Erythroblast (primary cell): ENCODE data around the gene P2RY12.

Source experiments
- GATA1 ChIP-seq: IDR thresholded peaks from 2 replicates; pipeline ENCODE4 v1.6.1; 2011; ENCODE audit warnings: low read depth, mild to moderate bottlenecking, control low read depth, low read length, moderate library complexity
- POLR2A ChIP-seq: IDR thresholded peaks from 2 replicates; pipeline ENCODE4 v1.6.1; 2011; ENCODE audit warnings: mild to moderate bottlenecking, low read length

DNA sequence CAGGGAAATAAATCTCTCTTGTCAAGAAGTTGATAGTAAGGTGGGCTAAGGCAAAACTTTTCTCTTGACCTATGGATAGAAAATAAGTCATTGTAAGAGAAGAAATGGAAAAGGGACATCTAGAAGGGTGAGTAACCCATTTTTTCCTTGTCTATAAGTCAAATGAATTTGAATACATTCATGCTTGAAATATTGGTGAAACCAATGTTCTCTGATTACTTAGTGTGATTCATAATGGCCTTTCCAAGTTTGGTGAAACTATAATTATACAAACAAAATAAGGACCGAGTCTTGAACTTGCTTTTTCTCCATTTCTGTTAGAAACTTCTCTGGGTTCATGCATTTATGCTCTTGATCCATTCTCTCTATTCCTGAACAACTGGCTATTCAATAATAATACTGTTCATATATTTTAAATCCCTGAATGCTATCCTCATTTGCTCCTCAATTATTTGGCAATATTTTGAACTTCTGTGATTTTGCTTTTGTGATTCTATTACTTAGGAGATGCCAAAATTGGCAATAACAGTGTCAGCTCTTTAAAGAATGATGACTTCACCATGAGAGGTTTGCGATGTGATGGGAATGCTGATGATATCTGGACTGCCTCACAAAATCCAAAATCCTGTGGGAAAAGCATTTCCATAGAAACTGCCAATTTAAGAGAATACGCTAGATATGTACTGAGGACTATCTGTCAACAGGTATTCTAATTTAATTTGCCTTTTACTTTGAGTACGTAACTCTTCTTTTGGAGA is 12.3 kb downstream of the P2RY12 start:
- TF ChIP-seq POLR2A: no peak
- no peak for TF ChIP-seq GATA1
